Measurements from ENCODE around the gene NAMPT. TPM values are rescaled to one million over a fixed set of nuclear protein-coding genes. Genes with fewer than 3 reads are reported as not detected.
"Not testable (repeated sequence)": the region's sequence is repeated elsewhere in the genome, so short reads cannot be mapped to it uniquely, and the experiment has no call there.

The NAMPT gene
- total and polyA plus RNA-seq, 7 donors: 51.1 to 717 (median 83.9) TPM

DNA sequence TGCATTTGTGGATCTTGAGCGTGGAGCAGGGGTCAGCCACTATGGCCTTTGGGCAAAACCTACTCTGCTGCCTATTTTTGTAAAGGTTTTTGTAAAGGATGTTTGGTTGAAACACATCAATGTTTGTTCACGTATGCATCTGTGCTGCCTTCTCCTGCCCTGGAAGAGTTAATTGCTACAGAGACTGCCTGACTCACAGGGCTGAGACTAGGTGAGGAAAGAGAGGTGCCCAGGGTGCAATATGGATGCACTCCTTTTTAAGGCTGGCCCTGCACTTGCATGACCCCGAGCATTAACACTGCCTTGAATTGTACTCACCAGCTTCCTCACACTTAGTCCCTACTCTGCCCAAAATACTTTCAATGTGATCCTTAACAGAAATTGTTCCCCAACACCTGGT is 20.9 kb upstream of the NAMPT start:
- TF ChIP-seq CTCF (IDR thresholded peaks at IDR 0.05) (no peak), POLR2AphosphoS5 (IDR thresholded peaks at IDR 0.05) (no peak), POLR2A (IDR thresholded peaks at IDR 0.05) (no peak)
- Histone ChIP-seq H3K4me3 (no peak overlapping the region), H3K9me3 (peaks cover 0 to 3% (median 0%) of the 10 kb centered on the region in 4 donors), H3K4me1 (no peaks in the 10 kb centered on the region), H3K27me3 (no peaks in the 10 kb centered on the region), H3K27ac (no peak overlapping the region), H3K36me3 (no peaks in the 10 kb centered on the region)
- intact Hi-C loops (cut with DNase I): no loop called here
- WGBS, 2 donors: 82 to 91% methylated on average over 3 of the region's 3 CpGs
- DNase-seq: no peak

DNA sequence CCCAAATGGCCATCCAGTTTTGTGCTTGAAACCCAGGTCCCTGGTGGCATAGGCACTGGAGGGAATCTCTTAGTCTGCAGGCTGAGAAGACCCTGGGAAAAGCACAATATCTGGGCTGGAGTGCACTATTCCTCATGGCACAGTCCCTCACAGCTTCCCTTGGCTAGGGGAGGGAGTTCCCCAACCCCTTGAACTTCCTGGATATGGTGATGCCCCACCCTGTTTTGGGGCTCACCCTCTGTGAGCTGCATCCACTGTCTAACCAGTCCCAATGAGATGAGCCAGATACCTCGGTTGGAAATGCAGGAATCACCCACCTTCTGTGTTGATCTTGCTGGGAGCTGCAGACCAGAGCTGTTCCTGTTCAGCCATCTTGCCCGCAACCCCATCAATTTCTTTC is 19.8 kb upstream of the NAMPT start:
- TF ChIP-seq POLR2AphosphoS5 (IDR thresholded peaks at IDR 0.05) (no peak), CTCF (IDR thresholded peaks at IDR 0.05) (no peak), EP300 (IDR thresholded peaks at IDR 0.05) (no peak), POLR2A (IDR thresholded peaks at IDR 0.05) (no peak)
- Histone ChIP-seq H3K4me3 (no peak overlapping the region), H3K9me3 (peaks cover 0 to 3% (median 0%) of the 10 kb centered on the region in 4 donors), H3K36me3 (no peaks in the 10 kb centered on the region), H3K27ac (no peak overlapping the region), H3K4me1 (no peaks in the 10 kb centered on the region), H3K27me3 (no peaks in the 10 kb centered on the region)
- WGBS, 2 donors: 87 to 89% methylated on average over 2 of the region's 2 CpGs
- intact Hi-C loops (cut with DNase I): no loop called here
- no peak for DNase-seq

DNA sequence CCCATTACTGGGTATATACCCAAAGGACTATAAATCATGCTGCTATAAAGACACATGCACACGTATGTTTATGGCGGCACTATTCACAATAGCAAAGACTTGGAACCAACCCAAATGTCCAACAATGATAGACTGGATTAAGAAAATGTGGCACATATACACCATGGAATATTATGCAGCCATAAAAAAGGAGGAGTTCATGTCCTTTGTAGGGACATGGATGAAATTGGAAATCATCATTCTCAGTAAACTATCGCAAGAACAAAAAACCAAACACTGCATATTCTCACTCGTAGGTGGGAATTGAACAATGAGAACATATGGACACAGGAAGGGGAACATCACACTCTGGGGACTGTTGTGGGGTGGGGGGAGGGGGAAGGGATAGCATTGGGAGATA is 13.8 kb upstream of the NAMPT start:
- intact Hi-C loops (cut with DNase I); DNase-seq; H3K4me1 ChIP-seq; H3K36me3 ChIP-seq; H3K27ac ChIP-seq; H3K9me3 ChIP-seq; H3K27me3 ChIP-seq; H3K4me3 ChIP-seq: not testable (repeated sequence)
- whole genome bisulfite sequencing, 2 donors: 98 to 100% methylated on average over 1 to 2 of the region's 4 CpGs

DNA sequence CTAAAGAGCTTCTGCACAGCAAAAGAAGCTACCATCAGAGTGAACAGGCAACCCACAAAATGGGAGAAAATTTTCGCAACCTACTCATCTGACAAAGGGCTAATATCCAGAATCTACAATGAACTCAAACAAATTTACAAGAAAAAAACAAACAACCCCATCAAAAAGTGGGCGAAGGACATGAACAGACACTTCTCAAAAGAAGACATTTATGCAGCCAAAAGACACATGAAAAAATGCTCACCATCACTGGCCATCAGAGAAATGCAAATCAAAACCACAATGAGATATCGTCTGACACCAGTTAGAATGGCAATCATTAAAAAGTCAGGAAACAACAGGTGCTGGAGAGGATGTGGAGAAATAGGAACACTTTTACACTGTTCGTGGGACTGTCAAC is 13.4 kb upstream of the NAMPT start:
- H3K36me3 ChIP-seq; H3K4me1 ChIP-seq; H3K4me3 ChIP-seq; H3K27me3 ChIP-seq; intact Hi-C loops (cut with DNase I); DNase-seq; H3K9me3 ChIP-seq; H3K27ac ChIP-seq: not testable (repeated sequence)
- WGBS, 2 donors: 49 to 96% methylated on average over 2 of the region's 4 CpGs

DNA sequence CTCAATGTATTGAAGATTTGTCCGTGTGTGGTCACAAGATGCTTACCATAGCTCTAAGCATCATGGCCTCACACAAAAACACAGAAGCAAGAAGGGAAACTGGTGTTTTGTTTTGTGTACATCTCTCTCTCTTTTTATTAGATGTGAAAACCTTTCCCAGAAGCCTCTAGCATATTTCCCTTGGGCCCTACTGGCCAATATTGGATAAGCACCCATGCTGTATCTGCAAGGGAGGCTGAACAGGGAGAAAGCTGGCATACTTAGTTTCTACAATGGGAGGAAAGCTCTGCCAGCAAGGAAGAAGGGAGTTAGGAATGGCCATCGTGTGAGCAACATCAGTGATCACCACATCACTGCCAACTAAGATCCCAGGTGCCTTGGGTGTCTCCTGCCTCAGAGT is 9.6 kb upstream of the NAMPT start:
- H3K9me3 ChIP-seq: no peaks in the 10 kb centered on the region

More for the DNA sequence above, 9.6 kb upstream of the NAMPT start:
- Histone ChIP-seq H3K36me3 (no peaks in the 10 kb centered on the region), H3K4me3 (no peak overlapping the region), H3K27me3 (no peaks in the 10 kb centered on the region), H3K4me1 (no peaks in the 10 kb centered on the region), H3K27ac (no peak overlapping the region)
- TF ChIP-seq CTCF (IDR thresholded peaks at IDR 0.05) (no peak), EP300 (IDR thresholded peaks at IDR 0.05) (no peak), POLR2AphosphoS5 (IDR thresholded peaks at IDR 0.05) (no peak), POLR2A (IDR thresholded peaks at IDR 0.05) (no peak)
- WGBS, 2 donors: 64 to 70% methylated on average over 2 of the region's 2 CpGs
- intact Hi-C loops (cut with DNase I): no loop called here
- no peak for DNase-seq

Data from sigmoid colon (tissue), 7 donors.